ENCODE data around the gene COX6B2.

DNA sequence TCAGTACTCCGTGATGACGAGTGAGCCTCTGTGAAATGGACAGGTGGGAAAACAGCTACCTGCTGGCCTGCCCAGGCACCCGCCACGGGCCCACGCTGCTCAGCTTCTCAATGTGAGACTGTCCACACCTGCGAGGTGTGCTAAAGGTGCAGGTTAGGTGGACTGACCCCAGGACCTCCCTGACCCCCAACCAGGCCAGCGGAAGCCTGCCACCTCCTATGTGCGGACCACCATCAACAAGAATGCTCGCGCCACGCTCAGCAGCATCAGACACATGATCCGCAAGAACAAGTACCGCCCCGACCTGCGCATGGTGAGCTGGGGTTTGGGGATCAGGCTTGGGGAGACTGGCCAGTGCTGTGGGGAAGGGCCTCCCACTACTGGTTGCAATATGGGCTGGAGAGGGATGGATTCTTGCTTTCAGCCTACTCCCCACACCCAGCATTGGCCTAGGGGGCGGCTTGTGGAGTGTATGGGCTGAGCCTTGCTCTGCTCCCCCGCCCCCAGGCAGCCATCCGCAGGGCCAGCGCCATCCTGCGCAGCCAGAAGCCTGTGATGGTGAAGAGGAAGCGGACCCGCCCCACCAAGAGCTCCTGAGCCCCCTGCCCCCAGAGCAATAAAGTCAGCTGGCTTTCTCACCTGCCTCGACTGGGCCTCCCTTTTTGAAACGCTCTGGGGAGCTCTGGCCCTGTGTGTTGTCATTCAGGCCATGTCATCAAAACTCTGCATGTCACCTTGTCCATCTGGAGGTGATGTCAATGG, 33.4 kb upstream of the COX6B2 start:
- TF ChIP-seq, protein P1, sequence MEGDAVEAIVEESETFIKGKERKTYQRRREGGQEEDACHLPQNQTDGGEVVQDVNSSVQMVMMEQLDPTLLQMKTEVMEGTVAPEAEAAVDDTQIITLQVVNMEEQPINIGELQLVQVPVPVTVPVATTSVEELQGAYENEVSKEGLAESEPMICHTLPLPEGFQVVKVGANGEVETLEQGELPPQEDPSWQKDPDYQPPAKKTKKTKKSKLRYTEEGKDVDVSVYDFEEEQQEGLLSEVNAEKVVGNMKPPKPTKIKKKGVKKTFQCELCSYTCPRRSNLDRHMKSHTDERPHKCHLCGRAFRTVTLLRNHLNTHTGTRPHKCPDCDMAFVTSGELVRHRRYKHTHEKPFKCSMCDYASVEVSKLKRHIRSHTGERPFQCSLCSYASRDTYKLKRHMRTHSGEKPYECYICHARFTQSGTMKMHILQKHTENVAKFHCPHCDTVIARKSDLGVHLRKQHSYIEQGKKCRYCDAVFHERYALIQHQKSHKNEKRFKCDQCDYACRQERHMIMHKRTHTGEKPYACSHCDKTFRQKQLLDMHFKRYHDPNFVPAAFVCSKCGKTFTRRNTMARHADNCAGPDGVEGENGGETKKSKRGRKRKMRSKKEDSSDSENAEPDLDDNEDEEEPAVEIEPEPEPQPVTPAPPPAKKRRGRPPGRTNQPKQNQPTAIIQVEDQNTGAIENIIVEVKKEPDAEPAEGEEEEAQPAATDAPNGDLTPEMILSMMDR (IDR thresholded peaks at IDR 0.05) = no peak
- TF ChIP-seq EZH2 (IDR thresholded peaks at IDR 0.05) = no peak
- no peak for TF ChIP-seq EZH2phosphoT487 (IDR thresholded peaks at IDR 0.05)
